Fibroblast of peridontal ligament (primary cell): ENCODE measurements around the gene BMERB1.

Source experiments
- DNase-seq: peaks from one replicate; pipeline ENCODE4 v3.0.0-alpha.2; 2010; ENCODE audit errors: extremely low read depth

BMERB1 gene

DNA sequence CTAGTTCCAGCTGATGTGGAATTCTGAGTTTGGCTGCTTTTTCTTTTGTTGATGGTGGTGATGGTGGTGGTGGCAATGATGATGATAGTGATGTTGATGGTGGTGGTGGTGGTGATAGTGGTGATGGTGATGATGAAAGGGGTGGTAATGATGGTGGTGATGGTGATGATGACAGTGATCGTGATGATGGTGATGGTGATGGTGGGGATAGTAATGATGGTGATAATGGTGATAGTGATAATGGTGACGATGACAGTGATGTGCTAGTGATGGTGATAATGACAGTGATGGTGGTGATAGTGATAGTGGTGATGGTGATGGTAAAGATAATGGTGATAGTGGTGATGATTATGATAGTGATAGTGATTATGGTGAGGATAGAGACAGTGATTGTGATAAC, 61.5 kb downstream of the BMERB1 start:
- no peak for DNase-seq

DNA sequence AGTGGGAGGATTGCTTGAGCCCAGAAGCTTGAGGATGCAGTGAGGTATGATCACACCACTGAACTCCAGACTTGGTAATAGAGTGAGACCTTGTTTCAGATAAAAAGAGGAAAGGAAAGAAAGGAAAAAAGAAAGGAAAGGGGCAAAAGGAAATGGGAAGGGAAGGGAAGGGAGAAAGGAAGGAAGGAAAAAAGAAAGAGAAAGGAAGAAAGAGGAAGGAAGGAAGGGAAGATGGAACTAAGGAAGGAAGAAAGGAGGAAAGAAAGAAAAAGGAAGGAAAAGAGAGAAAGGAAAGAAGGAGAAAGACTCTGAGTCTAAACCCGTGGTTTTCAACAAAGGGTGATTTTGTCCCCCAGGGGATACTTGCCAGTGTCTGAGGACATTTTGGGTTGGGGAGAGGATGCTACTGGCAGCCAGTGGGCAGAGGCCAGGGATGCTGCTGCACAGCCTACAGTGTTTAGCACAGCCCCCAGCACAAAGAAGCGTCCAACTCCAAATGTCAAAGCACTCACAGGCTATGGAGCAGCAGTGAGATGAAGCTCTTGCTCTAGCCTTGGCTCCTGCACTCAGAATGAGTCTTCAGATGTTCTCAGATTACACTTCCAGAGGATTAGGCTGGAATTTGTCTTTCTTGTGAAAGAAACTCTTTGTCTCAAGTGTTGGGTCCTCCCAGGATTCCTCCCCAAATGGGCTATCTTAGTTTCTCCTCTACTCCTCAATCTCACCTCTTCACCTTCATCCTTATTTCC, 64.2 kb downstream of the BMERB1 start:
- peak; percentile 82 for DNase-seq

DNA sequence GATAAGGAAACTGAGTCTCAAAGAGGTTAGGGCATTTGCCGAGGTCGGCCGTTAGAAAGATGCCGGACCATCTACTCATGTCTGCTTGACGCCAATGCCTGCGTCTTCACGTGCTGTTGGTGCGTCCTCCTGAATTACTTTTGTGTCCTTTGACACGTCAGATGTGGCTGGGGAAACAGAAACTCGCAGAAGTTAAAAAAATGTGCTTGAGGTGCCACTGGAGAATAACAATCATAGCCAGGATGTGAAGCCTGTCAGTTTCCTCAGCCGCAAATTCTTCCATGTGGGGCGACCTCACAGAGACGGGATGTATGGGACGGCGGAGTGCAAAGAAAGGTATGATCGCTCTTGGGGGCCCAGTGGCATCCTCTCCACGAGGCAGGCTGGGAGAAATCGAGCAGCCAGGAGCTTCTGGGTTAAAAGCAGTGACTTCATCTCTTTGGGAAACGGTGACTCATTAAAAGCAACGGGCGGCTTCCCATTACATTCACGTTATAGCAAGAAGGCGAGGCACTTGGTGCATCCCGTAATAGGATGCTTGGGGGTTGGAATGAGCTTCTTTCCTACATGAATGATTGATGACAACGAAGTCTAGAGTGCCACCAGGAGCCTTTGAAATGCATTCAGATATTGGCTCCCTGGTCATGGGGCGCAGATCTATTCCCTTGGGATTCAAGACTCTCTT, 67.8 kb downstream of the BMERB1 start:
- DNase-seq, result peak; percentile 95

DNA sequence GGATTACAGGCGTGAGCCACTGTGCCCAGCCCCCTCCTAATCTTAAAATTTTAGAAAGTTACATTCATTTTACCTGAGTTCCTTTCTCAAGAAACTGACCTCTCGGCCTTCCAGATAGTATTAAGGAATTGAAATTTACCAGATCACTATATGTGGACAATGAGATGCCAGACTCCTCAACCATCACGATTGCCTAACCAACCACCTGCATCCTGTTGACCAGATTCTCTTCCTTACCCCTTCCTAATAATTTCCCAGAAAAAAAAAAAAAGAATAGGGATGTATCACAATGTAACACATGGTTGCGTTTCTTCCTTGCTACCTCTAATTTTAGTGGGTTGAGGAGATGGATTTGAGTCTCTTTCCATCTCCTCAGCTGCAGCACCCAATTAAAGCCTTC, 72.1 kb downstream of the BMERB1 start:
- no peak for DNase-seq

DNA sequence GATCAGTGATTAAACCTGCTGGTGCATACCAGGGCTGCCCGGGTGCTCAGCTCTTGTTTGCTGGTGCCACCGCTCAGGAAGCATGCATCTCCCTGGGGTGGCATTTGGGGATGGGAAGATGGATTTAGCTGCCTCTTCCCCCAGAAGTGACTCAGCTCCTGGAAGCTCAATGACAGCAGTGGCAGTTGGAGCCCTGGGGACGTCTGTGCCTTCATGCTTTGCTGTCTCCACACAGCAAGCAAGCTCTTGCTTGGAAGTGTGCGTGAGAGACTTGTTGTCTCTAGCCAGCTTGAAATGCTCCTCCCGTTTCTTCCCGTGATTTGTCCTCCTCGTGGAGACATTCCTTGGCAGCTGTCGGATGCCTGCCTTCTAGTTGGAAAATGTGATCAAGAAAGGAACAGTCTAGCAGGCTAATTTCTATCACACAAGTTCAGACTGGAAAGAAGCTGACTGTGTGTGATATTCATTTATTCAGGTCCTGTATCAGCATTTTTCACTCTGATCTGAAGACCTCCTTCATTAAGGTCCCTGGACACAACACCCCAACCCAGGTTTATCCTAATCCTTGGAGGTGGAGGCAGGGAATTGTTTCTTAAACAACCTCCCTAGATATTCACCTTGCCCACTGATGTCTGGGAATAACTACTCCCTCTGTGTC, 73.0 kb downstream of the BMERB1 start:
- DNase-seq, result peak; percentile 89

DNA sequence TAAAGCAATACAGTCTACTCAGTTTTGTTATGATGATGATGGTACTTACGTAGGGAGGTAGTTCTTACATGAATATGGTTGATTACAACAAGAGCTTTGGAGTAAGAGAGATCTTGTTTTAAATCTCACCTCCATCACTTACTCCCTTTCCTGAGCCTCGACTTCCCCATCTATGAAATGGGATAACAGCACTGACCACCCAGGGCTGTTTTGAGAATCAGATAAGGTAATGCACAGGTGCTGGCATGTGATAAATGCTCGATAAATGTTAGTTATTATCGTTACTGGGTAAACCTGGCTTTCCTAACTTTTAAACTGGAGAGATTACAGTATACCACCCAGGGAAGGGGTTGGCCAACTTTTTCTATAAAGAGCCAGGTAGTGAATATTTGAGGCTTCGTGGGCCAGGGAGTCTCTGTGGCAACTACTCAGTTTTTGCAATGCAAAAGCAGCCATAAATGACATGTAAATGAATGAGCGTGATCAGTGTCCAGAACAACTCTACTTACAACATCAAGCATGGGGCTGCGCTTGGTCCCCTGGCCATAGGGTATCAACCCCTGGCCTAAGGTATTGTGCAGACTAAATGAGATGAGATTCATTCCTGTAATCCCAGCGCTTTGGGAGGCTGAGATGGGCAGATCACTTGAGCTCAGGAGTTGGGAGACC, 73.7 kb downstream of the BMERB1 start:
- no peak for DNase-seq

DNA sequence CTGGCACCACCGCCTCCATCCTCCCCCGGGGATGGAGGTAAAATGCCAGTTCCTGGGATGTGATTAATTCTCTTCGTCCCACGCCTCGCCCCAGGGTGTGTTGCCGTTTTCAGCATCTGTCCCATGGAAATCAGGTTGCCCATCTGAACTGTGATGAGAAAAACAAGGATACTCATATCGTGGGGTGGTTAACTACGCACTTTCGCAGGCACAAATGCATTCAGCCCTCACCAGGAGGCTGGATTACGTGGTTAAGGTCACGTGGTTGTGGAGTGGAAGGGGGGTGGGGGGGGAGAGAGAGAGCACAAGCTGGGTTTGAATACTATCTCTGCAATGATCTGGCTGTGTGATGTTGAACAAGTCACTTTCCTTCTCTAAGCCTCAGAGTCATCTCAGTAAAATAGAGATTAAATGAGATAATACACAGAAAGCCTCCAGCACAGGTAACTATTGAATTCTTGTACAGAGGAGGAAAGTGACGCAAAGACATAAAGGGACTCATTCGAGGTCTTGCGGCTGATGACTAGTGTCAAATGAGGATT, 74.7 kb downstream of the BMERB1 start:
- DNase-seq, result no peak

DNA sequence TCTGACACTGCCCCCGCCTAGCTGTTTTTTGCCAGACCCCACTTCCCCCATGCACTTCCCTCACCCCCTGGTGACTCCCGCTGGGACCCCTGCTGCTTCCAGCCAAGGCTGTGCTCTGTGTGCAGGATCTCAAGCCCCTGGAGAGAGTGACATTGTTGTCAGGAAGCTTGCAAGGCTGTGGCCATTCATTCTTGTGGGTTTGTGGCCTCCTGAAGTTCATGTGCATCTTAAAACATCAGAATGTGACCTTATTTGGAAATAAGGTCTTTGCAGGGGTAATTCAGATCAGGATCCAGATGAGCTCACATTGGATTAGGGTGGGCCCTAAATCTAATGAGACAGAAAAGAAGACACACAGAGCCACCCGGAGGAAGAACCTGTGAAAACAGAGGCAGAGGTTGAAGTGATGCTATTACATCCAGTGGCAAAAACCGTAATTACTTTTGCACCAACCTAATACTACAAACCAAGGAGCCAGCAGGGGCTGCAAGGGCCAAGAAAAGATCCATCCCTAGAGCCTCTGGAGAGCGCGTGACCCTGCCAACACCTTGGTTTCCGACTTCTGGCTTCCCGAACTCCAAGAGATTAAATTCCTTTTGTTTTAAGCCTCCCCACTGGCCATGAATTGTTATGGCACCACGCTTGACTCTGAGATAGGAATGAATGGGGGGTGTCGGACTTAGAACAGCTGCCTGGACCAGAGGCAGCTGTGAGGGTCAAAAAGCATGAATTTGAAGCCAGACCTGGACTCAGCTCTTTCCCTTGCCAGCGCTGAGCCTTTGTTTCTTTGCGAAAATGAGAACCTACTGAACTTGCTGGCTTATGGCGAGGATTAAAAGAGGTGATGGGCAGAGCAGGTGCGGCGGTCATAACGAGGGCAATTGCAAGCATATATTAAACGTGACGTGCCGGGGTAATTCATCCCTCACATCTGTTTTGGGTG, 75.5 kb downstream of the BMERB1 start:
- peak; percentile 80 for DNase-seq

DNA sequence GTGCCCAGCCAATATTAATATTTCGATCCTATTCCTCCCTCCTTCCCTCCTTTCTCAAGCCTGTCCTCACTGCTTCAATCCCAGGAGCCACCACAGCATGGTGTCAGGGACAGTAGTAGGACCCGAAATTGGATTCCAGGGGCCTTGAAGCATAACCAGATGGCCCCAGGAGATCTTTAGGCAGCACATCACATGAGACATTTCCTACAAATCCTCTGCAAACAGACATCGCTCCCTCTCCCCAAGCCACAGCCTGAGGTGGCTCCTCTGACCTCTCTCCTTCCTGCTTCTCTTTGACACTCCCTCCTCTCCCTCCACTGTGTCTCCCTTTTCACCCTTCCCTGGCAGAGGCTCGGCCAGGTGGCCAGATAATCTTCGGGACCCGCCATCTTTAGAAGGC, 76.6 kb downstream of the BMERB1 start:
- DNase-seq, result no peak

DNA sequence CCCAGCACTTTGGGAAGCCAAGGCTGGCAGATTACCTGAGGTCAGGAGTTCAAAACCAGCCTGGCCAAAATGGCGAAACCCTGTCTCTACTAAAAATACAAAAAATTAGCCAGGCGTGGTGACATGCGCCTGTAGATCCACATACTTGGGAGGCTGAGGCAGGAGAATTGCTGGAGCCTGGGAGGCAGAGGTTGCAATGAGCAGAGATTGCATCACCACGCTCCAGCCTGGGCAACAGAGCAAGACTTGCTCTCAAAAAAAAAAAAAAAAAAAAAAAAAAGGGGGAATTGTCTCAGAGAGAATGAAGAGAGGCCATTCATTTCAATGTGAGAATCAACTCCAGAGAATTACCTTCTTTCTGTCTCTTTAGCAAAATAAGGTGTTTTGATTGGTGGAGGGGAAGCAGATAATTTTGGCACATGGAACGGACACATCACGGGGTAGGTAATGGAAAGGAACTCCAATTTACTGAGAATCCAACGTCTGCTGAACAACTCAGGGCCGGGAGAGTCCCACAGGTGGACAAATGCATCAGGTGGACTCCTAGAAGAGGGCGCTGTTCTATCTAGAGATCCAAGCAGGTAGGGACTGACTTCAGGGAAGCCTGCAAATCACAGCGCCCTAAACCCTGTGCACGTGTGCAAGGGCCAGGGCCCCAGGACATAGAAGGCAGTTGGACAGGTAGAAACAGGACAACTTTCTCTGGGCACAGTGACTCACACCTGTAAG, 77.5 kb downstream of the BMERB1 start:
- no peak for DNase-seq

DNA sequence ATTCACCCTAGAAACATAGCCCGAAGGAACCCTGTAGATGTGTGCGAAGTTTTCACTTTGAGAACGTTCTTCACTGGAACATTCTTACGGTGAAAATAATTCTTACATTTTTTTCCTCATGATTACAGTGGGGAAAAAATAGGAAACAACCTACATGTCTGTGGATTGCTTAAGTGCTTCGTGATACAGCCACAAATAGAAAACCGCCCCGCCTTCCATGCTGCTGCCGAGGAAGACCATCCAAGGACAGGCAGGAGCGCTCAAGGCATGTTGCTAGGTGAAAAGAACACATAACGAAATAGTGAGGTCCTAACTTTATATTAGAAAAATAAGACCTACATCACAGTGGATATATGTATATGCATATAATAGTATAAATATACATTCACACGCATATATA, 78.8 kb downstream of the BMERB1 start:
- no peak for DNase-seq

DNA sequence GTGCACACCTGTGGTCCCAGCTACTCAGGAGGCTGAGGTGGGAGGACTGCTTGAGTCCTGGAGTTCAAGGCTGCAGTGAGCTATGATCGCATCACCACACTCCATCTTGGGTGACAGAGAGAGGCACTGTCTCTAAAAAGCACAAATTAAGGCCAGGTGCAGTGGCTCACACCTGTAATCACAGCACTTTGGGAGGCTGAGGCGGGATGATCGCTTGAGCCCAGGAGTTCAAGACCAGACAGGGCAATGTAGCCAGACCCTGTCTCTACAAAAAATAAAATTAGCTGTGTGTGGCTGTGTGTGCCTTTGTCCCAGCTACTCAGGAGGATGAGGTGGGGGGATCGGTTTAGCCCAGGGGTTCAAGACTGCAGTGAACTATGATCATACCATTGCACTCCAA, 81.6 kb downstream of the BMERB1 start:
- DNase-seq, result no peak

DNA sequence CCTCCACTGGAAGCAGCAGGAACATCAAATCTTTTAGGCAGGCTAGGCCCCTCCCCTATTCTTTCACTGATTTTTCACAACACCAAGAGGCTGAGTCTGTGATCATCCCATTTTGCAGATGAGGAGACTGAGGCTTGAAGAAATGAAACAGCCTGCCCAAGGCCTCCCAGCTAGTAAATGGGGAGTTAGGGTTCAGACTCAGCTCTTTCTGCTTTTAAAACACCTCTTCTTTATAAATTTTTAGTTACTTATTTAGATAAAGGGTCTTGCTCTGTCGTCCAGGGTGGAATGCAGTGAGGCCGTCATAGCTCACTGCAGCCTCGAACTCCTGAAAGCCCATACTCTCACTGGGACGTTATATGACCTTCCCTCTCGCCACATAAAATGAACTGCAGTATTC, 82.2 kb downstream of the BMERB1 start:
- DNase-seq, result no peak

DNA sequence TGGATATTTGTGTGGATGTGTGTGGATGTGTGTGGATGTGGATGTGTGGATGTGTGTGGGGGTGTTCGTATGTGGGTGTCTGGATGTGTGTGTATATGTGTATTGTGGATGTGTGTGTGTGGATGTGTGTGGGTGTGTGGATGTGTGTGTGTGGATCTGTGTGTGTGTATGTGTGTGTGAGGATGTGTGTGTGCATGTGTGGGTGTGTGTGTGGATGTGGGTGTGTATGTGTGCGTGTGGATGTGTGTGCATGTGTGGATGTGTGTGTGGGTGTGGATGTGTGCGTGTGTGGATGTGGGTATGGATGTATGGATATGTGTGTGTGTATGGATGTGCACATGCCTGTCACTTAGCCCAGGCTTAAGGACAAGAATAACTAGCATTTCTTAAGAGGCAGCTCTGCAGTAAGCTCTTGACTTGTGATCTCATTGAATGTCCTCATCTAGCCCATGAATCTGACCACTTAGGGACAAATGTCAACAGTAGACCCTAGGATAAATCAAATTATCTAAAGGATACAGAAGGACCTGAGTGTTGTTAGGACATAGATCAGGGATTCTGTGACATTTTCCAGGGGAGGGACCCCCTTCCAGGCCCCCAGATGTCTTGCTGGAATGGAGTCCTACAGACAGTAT, 83.5 kb downstream of the BMERB1 start:
- no peak for DNase-seq

DNA sequence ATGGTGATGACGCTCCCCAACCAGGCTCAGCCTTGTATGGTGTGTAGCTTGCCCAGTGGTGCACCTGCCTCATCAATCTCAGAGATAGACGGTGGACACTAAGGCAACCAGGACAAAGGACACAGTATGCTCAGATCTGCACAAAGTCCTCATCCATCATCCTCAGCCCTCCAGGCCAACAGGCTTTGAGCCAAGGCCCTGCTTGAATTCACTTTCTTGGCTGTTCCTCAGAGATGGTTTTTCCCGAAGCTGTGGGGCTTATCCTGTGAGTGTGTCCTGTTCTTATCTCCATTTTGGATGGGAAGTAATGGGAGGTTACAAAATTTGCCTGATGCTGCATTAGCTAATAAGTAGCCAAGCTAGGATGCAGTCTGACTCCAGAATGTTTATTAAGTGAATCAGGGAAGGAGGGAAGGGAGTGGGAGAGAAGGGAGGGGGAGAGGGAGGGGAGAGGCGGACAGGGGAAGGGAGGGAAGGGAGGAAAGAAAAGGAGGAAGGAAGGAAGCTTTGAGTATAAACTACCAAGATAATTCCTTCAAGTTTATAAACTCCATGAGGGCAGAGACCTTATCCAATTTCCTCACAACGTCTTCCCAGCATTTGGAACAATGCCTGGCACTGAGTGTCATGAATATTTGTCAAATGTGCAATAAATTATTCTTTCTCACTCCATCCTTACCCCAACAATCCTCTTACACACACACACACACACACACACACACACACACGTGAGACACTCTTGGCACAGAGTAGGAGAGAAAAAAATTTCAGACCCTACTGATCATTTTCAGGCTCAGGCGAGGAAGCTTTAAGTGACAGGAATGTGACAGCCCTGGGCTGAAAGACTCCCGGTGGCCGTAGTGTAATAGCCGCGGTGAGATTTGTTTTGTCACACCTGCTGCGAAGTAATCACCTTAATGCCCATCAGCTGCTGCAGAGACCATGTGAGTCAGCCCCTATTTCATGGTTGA, 84.3 kb downstream of the BMERB1 start:
- DNase-seq, result peak; percentile 72

DNA sequence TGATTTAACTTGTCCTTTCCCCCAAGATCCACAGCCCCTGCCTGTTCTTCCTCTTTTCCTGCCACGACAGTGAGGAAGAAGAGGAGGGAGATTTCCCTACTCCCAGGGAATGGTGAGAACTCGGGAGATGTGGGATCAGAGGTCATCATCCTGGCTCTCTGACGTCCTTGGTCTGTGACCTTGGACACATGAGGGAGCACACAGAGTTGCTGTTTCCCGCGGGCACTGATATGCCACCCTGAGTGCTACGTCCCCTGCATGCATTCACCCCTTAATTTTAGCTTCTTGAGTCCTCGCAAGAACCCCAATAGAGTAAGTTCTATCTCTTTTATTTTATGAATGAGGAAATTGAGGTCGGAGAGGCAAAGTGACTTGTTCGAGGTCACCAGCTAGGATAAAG, 85.4 kb downstream of the BMERB1 start:
- DNase-seq, result no peak

DNA sequence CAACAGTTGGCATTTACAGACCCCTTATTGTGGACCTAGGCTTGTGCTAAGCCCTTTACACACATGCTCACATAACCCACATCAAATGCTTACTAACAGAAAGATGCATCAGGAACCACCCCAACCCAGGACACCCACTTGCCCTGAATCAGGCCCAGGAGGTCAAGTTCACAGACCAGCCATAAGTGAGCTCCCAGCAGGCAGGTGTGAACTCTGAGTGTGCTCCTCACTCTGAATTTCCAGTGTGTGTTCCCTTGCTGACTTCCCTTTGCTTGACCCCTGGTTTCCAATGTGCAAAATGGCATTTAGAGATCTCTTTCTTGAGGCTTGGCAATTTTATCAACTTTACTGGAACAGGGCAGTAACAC, 87.0 kb downstream of the BMERB1 start:
- no peak for DNase-seq

DNA sequence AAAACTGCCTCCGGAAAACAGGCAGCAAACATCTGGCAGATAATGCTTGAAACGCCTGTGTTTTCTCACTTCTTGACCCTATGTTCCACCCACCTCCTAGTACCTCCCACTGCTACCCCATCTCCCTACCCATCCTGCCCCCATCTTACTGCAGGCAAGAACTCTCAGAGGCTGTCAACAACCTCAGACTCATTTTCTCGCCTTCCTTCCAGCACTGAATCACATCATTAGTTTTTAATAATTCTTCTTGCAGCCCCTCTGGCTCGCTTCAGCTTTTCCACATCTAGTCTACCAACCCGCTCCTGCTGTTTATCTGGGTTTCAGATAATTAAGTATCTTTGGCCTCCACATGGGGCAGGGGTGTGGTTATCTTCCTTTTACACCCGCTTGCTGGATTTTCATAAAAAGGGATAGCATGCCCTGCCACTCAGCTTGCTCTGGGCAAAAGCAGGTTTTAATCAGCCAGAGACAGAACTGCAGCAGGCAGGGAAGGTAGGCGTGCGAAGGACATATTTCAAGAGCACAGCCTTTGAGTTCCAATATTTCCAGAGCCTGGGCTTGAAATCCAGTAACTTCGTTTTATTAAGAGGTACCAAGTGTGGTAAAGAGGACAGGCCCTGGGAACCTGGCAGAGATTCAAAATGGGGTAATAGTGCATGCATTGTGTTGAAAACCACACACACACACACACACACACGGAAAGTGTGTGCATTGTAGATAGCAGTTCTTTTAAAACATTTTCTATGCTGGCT, 87.5 kb downstream of the BMERB1 start:
- DNase-seq, result no peak
